ENCODE data around the gene SORBS2.
"Not testable (repeated sequence)": the region's sequence is repeated elsewhere in the genome, so short reads cannot be mapped to it uniquely, and the experiment has no call there.

SORBS2 gene

GRCh38 chr4:185811509-185812364 lies at the start of gene SORBS2:
SORBS2 (minus strand) TSS chr4:185812194; CDS start chr4:185690571, 121,623 bp downstream.
- TF ChIP-seq CTCF (IDR thresholded peaks at IDR 0.05; ENCODE audit: low read depth, low read length, missing control alignments) = no peak
- peak within 1 kb of the TSS; percentile 53 for H3K4me3 ChIP-seq (ENCODE audit: low read depth, low read length)
- DNase-seq (ENCODE audit: low read depth) = peak; percentile 67

GRCh38 chr4:185859111-185859510 lies 47.1 kb upstream of the SORBS2 start:
- no peak overlapping the region for H3K4me3 ChIP-seq (ENCODE audit: low read depth, low read length)
- no peak for TF ChIP-seq CTCF (IDR thresholded peaks at IDR 0.05; ENCODE audit: low read depth, low read length, missing control alignments)
- no peak for DNase-seq (ENCODE audit: low read depth)

- DNase-seq (ENCODE audit: low read depth); H3K4me3 ChIP-seq (ENCODE audit: low read depth, low read length): not testable (repeated sequence)
Measured at GRCh38 chr4:185857561-185857960, 45.6 kb upstream of the SORBS2 start.

GRCh38 chr4:185853841-185854240 lies 41.8 kb upstream of the SORBS2 start:
- no peak for DNase-seq (ENCODE audit: low read depth)
- TF ChIP-seq CTCF (IDR thresholded peaks at IDR 0.05; ENCODE audit: low read depth, low read length, missing control alignments) = no peak
- no peak overlapping the region for H3K4me3 ChIP-seq (ENCODE audit: low read depth, low read length)

- H3K4me3 ChIP-seq (ENCODE audit: low read depth, low read length) = no peak overlapping the region
- no peak for DNase-seq (ENCODE audit: low read depth)
- TF ChIP-seq CTCF (IDR thresholded peaks at IDR 0.05; ENCODE audit: low read depth, low read length, missing control alignments) = no peak
Measured at GRCh38 chr4:185852961-185853360, 41.0 kb upstream of the SORBS2 start.

GRCh38 chr4:185849664-185850550 lies 37.9 kb upstream of the SORBS2 start:
- no peak overlapping the region for H3K4me3 ChIP-seq (ENCODE audit: low read depth, low read length)
- DNase-seq (ENCODE audit: low read depth) = no peak
- TF ChIP-seq CTCF (IDR thresholded peaks at IDR 0.05; ENCODE audit: low read depth, low read length, missing control alignments) = no peak

GRCh38 chr4:185847352-185848097 lies 35.5 kb upstream of the SORBS2 start:
- TF ChIP-seq CTCF (IDR thresholded peaks at IDR 0.05; ENCODE audit: low read depth, low read length, missing control alignments) = no peak
- DNase-seq (ENCODE audit: low read depth) = no peak
- H3K4me3 ChIP-seq (ENCODE audit: low read depth, low read length) = no peak overlapping the region
